Measurements from ENCODE around the gene EFEMP1. TPM values are rescaled to one million over a fixed set of nuclear protein-coding genes. Genes with fewer than 3 reads are reported as not detected.

EFEMP1 gene
- total RNA-seq, 2 donors from 2014 or later = 46.3 to 109 TPM

- Histone ChIP-seq H3K4me3 (no peak overlapping the region), H3K9me3 (no peaks in the 10 kb centered on the region), H3K27me3 (replicated peaks; ENCODE audit: insufficient read depth) (no peaks in the 10 kb centered on the region), H3K4me1 (replicated peaks) (no peaks in the 10 kb centered on the region), H3K27ac (no peak overlapping the region), H3K36me3 (no peaks in the 10 kb centered on the region)
- TF ChIP-seq POLR2A (IDR thresholded peaks at IDR 0.05) (no peak), POLR2AphosphoS5 (IDR thresholded peaks at IDR 0.05) (no peak), CTCF (IDR thresholded peaks at IDR 0.05) (no peak)
- DNase-seq (ENCODE audit: low spot score) = no peak
- 89% methylated on average over 3 of the region's 3 CpGs for WGBS
- intact Hi-C loops (cut with DNase I) = no loop called here
Measured at GRCh38 chr2:55957142-55957541, 33.6 kb upstream of the EFEMP1 start.

DNA sequence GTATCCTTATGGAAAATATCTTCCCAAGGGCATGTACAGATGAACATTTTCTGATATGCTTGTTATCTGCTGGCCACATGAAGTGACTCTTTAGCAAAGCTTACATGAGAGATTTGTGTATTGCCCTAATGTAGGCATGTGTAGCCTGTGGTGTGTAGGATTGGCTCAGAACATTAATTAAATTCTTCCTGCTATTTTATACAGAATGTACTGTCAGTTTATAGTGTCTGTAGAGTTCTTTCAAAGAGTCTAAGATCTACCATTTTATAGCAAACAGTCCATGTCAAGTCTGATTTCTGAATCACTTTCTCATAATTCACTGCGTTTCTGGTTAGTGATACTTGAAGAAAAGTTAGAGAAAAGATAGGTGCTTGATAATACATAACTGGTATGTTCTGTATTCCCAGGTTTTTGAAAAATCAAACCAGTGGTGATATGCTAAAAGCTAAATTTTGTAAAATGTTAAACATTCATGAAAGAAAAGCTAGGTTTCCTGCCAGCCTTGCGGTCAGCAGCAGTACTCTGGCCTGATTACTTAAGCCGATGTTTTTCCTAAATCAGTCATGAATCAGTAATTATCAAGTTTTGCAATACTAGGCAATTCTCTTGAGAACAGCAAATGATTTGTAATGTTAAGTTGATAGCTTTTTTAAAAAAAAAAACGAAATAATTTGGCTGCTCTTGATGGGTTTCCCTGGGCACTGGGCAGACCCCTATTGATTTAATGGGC is 30.9 kb upstream of the EFEMP1 start:
- intact Hi-C loops (cut with DNase I) = no loop called here
- 80% methylated on average over 4 of the region's 4 CpGs for WGBS

DNA sequence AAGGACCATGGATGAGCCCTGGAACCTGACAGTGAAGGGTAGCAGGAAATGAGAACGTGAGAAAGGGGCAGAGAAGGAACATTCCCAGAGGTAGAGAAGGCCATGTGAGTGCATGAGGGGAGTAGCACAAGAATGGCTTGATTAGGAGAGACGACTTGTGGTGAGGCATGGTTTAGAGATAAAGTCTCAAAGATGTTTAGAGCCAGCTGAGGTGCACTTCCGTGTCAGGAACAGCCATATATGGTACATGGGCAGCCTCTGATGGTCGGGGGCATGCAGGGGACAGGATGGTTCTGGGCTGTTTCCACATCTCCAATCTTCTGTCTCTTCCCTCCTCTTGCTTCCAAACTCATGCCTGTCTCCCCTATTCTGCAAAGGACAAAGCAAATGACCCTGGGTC is 28.8 kb upstream of the EFEMP1 start:
- H3K27ac ChIP-seq = no peak overlapping the region
- no peak for DNase-seq (ENCODE audit: low spot score)
- TF ChIP-seq POLR2A (IDR thresholded peaks at IDR 0.05) (no peak), POLR2AphosphoS5 (IDR thresholded peaks at IDR 0.05) (no peak), CTCF (IDR thresholded peaks at IDR 0.05) (no peak)
- H3K4me1 ChIP-seq (replicated peaks) = no peaks in the 10 kb centered on the region
- intact Hi-C loops (cut with DNase I) = no loop called here
- no peaks in the 10 kb centered on the region for H3K9me3 ChIP-seq
- no peaks in the 10 kb centered on the region for H3K27me3 ChIP-seq (replicated peaks; ENCODE audit: insufficient read depth)
- no peak overlapping the region for H3K4me3 ChIP-seq
- WGBS = 71% methylated on average over 4 of the region's 4 CpGs
- no peaks in the 10 kb centered on the region for H3K36me3 ChIP-seq

More for the DNA sequence above, 30.9 kb upstream of the EFEMP1 start:
- no peaks in the 10 kb centered on the region for H3K36me3 ChIP-seq
- H3K27me3 ChIP-seq (replicated peaks; ENCODE audit: insufficient read depth) = no peaks in the 10 kb centered on the region
- DNase-seq (ENCODE audit: low spot score) = no peak
- no peaks in the 10 kb centered on the region for H3K4me1 ChIP-seq (replicated peaks)
- no peak overlapping the region for H3K4me3 ChIP-seq
- no peaks in the 10 kb centered on the region for H3K9me3 ChIP-seq
- TF ChIP-seq POLR2AphosphoS5 (IDR thresholded peaks at IDR 0.05) = no peak
- no peak for TF ChIP-seq POLR2A (IDR thresholded peaks at IDR 0.05)
- TF ChIP-seq CTCF (IDR thresholded peaks at IDR 0.05) = no peak
- H3K27ac ChIP-seq = no peak overlapping the region

GRCh38 chr2:55951533-55951932 is 28.0 kb upstream of the EFEMP1 start:
- Histone ChIP-seq H3K4me3 (no peak overlapping the region), H3K27me3 (replicated peaks; ENCODE audit: insufficient read depth) (no peaks in the 10 kb centered on the region), H3K36me3 (no peaks in the 10 kb centered on the region), H3K27ac (no peak overlapping the region), H3K9me3 (no peaks in the 10 kb centered on the region), H3K4me1 (replicated peaks) (no peaks in the 10 kb centered on the region)
- TF ChIP-seq CTCF (IDR thresholded peaks at IDR 0.05) (no peak), POLR2AphosphoS5 (IDR thresholded peaks at IDR 0.05) (no peak), POLR2A (IDR thresholded peaks at IDR 0.05) (no peak)
- 84% methylated on average over 5 of the region's 5 CpGs for WGBS
- intact Hi-C loops (cut with DNase I) = no loop called here
- DNase-seq (ENCODE audit: low spot score) = no peak

DNA sequence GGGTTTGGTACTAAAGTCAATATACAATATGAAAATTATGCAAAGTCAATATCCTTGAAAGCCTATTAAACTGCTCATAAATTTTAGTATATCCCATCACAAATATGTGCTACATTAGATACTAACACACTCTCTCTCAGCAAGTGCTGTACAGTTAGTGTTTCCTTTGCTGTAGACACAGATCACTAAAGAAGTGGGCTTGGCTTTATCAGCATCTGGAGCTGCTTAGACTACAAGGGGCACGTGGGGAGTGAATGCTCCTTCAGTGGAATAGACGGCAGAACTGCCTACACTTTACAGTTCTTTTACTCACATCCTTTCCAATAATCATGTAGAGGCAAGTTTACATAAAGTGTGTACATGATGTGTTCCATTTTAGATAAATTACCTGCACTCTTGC is 26.0 kb upstream of the EFEMP1 start:
- TF ChIP-seq CTCF (IDR thresholded peaks at IDR 0.05) = no peak
- no peak for TF ChIP-seq POLR2A (IDR thresholded peaks at IDR 0.05)
- TF ChIP-seq POLR2AphosphoS5 (IDR thresholded peaks at IDR 0.05) = no peak
- DNase-seq (ENCODE audit: low spot score) = no peak
- Histone ChIP-seq H3K4me3 (no peak overlapping the region), H3K4me1 (replicated peaks) (no peaks in the 10 kb centered on the region), H3K27me3 (replicated peaks; ENCODE audit: insufficient read depth) (no peaks in the 10 kb centered on the region), H3K36me3 (no peaks in the 10 kb centered on the region), H3K9me3 (no peaks in the 10 kb centered on the region), H3K27ac (no peak overlapping the region)
- intact Hi-C loops (cut with DNase I) = no loop called here
- WGBS = 35% methylated on average over 2 of the region's 2 CpGs

Measured in prostate gland (tissue), 2 donors.